Neural cell (in vitro differentiated cells): ENCODE data around the gene DGKG.

ENCODE experiments used
- CTCF ChIP-seq: fragments of 450-650 bp; IDR thresholded peaks from 2 replicates; pipeline ENCODE4 v1.5.1; 2014; ENCODE audit warnings: antibody characterized with exemption, mild to moderate bottlenecking, moderate library complexity; ENCODE audit not compliant: poor library complexity, severe bottlenecking
- EZH2 ChIP-seq: fragments of 200-600, 300-800 bp; shearing (Covaris generic), sonication (generic); IDR thresholded peaks from 2 replicates; pipeline ENCODE4 v1.6.1; 2014; ENCODE audit warnings: antibody characterized with exemption, low read length, borderline replicate concordance, mild to moderate bottlenecking; ENCODE audit not compliant: insufficient read depth, poor library complexity, severe bottlenecking
- POLR2AphosphoS5 ChIP-seq: IDR thresholded peaks from 2 replicates; pipeline ENCODE4 v1.6.1; 2012
- SMC3 ChIP-seq: fragments of 450-650 bp; conservative IDR thresholded peaks from 2 replicates; pipeline ENCODE4 v1.6.1; 2014; ENCODE audit warnings: antibody characterized with exemption, mild to moderate bottlenecking, moderate library complexity; ENCODE audit not compliant: poor library complexity
- TAF1 ChIP-seq: IDR thresholded peaks from 2 replicates; pipeline ENCODE4 v1.6.1; 2012; ENCODE audit warnings: low read depth
- TF ChIP-seq, protein P1 (sequence below): IDR thresholded peaks from 2 replicates; pipeline ENCODE4 v1.6.1; 2012; ENCODE audit warnings: borderline replicate concordance

DNA sequence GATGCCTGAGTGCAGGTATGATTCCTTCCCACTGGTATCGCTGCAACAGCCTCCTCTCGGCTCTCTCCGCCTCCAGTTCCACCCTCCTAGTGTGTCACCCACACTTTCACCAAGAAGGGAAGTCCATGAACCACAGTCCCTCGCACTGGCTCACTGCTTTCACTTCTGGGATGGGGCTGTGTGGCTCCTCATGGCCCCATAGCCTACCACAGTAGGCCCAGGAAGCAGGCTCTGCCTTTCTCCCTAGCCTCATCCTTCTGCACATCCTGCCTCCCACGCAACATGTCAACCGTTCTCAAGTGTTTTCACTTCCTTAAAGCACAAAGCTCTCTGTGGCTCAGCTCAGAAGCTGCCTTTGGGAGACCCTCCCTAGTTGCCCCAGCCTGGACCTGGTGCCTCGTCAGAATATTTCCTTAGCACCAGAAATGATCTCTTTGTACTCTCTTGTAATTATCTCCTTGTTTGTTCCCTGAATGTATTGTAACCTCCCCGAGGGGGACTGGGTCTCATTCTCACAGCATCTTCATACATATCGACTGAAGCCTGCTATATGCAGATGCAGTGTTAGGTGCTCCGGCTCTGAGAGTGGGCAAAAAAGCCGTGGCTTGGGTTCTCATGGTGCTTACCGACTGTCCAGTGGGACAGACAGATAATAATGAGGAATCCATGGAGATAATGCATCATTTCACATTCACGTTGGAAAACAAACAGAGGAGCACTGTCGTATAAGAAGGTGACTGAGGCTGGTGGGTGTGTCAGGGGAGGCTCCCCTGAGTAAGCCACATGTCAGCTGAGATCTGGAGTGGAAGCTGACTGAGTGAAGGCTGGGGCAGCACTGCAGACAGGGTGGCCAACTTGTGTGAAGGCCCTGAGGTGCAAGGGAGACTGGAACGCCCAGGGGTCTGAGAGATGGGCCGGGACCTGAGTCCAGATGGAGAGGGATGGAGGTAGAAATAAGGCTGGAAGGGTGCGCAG lies 107.1 kb downstream of the DGKG start:
- TF ChIP-seq, protein P1, sequence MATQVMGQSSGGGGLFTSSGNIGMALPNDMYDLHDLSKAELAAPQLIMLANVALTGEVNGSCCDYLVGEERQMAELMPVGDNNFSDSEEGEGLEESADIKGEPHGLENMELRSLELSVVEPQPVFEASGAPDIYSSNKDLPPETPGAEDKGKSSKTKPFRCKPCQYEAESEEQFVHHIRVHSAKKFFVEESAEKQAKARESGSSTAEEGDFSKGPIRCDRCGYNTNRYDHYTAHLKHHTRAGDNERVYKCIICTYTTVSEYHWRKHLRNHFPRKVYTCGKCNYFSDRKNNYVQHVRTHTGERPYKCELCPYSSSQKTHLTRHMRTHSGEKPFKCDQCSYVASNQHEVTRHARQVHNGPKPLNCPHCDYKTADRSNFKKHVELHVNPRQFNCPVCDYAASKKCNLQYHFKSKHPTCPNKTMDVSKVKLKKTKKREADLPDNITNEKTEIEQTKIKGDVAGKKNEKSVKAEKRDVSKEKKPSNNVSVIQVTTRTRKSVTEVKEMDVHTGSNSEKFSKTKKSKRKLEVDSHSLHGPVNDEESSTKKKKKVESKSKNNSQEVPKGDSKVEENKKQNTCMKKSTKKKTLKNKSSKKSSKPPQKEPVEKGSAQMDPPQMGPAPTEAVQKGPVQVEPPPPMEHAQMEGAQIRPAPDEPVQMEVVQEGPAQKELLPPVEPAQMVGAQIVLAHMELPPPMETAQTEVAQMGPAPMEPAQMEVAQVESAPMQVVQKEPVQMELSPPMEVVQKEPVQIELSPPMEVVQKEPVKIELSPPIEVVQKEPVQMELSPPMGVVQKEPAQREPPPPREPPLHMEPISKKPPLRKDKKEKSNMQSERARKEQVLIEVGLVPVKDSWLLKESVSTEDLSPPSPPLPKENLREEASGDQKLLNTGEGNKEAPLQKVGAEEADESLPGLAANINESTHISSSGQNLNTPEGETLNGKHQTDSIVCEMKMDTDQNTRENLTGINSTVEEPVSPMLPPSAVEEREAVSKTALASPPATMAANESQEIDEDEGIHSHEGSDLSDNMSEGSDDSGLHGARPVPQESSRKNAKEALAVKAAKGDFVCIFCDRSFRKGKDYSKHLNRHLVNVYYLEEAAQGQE: no peak
- TF ChIP-seq EZH2 (no peak), CTCF (no peak), POLR2AphosphoS5 (no peak), TAF1 (no peak), SMC3 (no peak)
